H9 (cell line): Measurements from ENCODE around the gene C1orf116. TPM values are rescaled to one million over a fixed set of nuclear protein-coding genes. Genes with fewer than 3 reads are reported as not detected.

Source experiments
- DNase-seq: peaks from one replicate; pipeline ENCODE4 v3.0.0-alpha.2; 2017
- H2AFZ ChIP-seq: one replicate; pipeline ENCODE4 v1.6.1; 2013; ENCODE audit warnings: mild to moderate bottlenecking, low read length, control low read depth, moderate library complexity
- H2AK5ac ChIP-seq: 2 replicates; pipeline ENCODE4 v1.6.1; 2013; ENCODE audit warnings: low read length, control low read depth, mixed read lengths; ENCODE audit not compliant: insufficient read length
- H2BK120ac ChIP-seq: one replicate; pipeline ENCODE4 v1.6.1; 2013; ENCODE audit warnings: low read depth, mild to moderate bottlenecking, low read length, control low read depth, inconsistent platforms; ENCODE audit not compliant: poor library complexity, severe bottlenecking
- H2BK12ac ChIP-seq: 2 replicates; pipeline ENCODE4 v1.6.1; 2013; ENCODE audit warnings: low read length, control low read depth, mixed read lengths, low read depth; ENCODE audit not compliant: insufficient read length
- H2BK15ac ChIP-seq: 2 replicates; pipeline ENCODE4 v1.6.1; 2013; ENCODE audit warnings: low read depth, low read length, control low read depth
- H2BK20ac ChIP-seq: one replicate; pipeline ENCODE4 v1.6.1; 2013; ENCODE audit warnings: low read depth, mild to moderate bottlenecking, low read length, control low read depth, inconsistent platforms; ENCODE audit not compliant: poor library complexity, severe bottlenecking
- H2BK5ac ChIP-seq: 2 replicates; pipeline ENCODE4 v1.6.1; 2013; ENCODE audit warnings: low read length, control low read depth, mixed read lengths; ENCODE audit not compliant: insufficient read length
- H3K14ac ChIP-seq: 2 replicates; pipeline ENCODE4 v1.6.1; 2013; ENCODE audit warnings: low read length, control low read depth; ENCODE audit not compliant: insufficient read depth
- H3K18ac ChIP-seq: 2 replicates; pipeline ENCODE4 v1.6.1; 2013; ENCODE audit warnings: low read depth, mild to moderate bottlenecking, mixed read lengths, low read length, control low read depth; ENCODE audit not compliant: insufficient read length
- H3K23ac ChIP-seq: 2 replicates; pipeline ENCODE4 v1.6.1; 2013; ENCODE audit warnings: low read length, control low read depth, mixed read lengths, low read depth; ENCODE audit not compliant: insufficient read length
- H3K23me2 ChIP-seq: 2 replicates; pipeline ENCODE4 v1.6.1; 2013; ENCODE audit warnings: low read depth, mild to moderate bottlenecking, mixed read lengths, low read length, control low read depth; ENCODE audit not compliant: insufficient read length, poor library complexity, severe bottlenecking
- H3K27ac ChIP-seq: 2 replicates; pipeline ENCODE4 v1.5.1; 2013; ENCODE audit warnings: low read length, control low read depth, mixed read lengths, low read depth; ENCODE audit not compliant: insufficient read length
- H3K27me3 ChIP-seq: 2 replicates; pipeline ENCODE4 v1.6.1; 2013; ENCODE audit warnings: low read length, control low read depth, inconsistent platforms; ENCODE audit not compliant: insufficient read depth
- H3K4ac ChIP-seq: 2 replicates; pipeline ENCODE4 v1.6.1; 2013; ENCODE audit warnings: low read depth, mild to moderate bottlenecking, control low read depth, inconsistent platforms, low read length, moderate library complexity
- H3K4me1 ChIP-seq: 2 replicates; pipeline ENCODE4 v1.6.1; 2013; ENCODE audit warnings: low read length, control low read depth, inconsistent platforms; ENCODE audit not compliant: insufficient read depth
- H3K4me2 ChIP-seq: 2 replicates; pipeline ENCODE4 v1.6.1; 2013; ENCODE audit warnings: low read length, control low read depth, mixed read lengths; ENCODE audit not compliant: insufficient read length, insufficient read depth
- H3K56ac ChIP-seq: 2 replicates; pipeline ENCODE4 v1.6.1; 2013; ENCODE audit warnings: low read depth, mild to moderate bottlenecking, mixed read lengths, low read length, control low read depth; ENCODE audit not compliant: insufficient read length
- H3K79me1 ChIP-seq: 2 replicates; pipeline ENCODE4 v1.6.1; 2013; ENCODE audit warnings: low read depth, mild to moderate bottlenecking, moderate library complexity, low read length, control low read depth, inconsistent platforms; ENCODE audit not compliant: insufficient read depth, poor library complexity, severe bottlenecking
- H3K79me2 ChIP-seq: 2 replicates; pipeline ENCODE4 v1.6.1; 2013; ENCODE audit warnings: low read length, control low read depth, inconsistent platforms; ENCODE audit not compliant: insufficient read depth
- H3K9ac ChIP-seq: 2 replicates; pipeline ENCODE4 v1.6.1; 2013; ENCODE audit warnings: low read length, control low read depth, mixed read lengths; ENCODE audit not compliant: insufficient read length; ENCODE audit errors: extremely low read depth
- H3K9me3 ChIP-seq: one replicate; pipeline ENCODE4 v1.6.1; 2013; ENCODE audit warnings: low read depth, low read length, inconsistent platforms; ENCODE audit not compliant: control insufficient read depth
- H3T11ph ChIP-seq: one replicate; pipeline ENCODE4 v1.6.1; 2013; ENCODE audit warnings: mild to moderate bottlenecking, low read length, control low read depth, inconsistent platforms
- H4K20me1 ChIP-seq: one replicate; pipeline ENCODE4 v1.6.1; 2013; ENCODE audit not compliant: control insufficient read depth, insufficient read length, insufficient read depth
- H4K5ac ChIP-seq: 2 replicates; pipeline ENCODE4 v1.6.1; 2013; ENCODE audit warnings: low read depth, mild to moderate bottlenecking, mixed read lengths, low read length, control low read depth; ENCODE audit not compliant: insufficient read length
- H4K8ac ChIP-seq: replicated peaks from 2 replicates; pipeline ENCODE4 v1.6.1; 2013; ENCODE audit warnings: low read length, control low read depth, mixed read lengths, low read depth; ENCODE audit not compliant: insufficient read length
- H4K91ac ChIP-seq: 2 replicates; pipeline ENCODE4 v1.6.1; 2013; ENCODE audit warnings: low read depth, mild to moderate bottlenecking, moderate library complexity, mixed read lengths, low read length, control low read depth; ENCODE audit not compliant: insufficient read length
- H3K27ac Mint-ChIP-seq, 3 experiments: 2 replicates in 2 of 3; 3 replicates in 1 of 3; pipeline ENCODE4 v1.8.0; 2020 to 2021; ENCODE audit warnings: mixed read lengths in 3 of 3, mild to moderate bottlenecking in 1 of 3, moderate library complexity in 1 of 3
- H3K27me3 Mint-ChIP-seq: 2 replicates; pipeline ENCODE4 v1.8.0; 2021; ENCODE audit warnings: low read depth, mild to moderate bottlenecking, moderate library complexity, mixed read lengths
- H3K36me3 Mint-ChIP-seq, 3 experiments: 2 replicates in 2 of 3; 3 replicates in 1 of 3; pipeline ENCODE4 v1.8.0; 2020 to 2021; ENCODE audit warnings: low read depth in 3 of 3, mixed read lengths in 3 of 3; ENCODE audit not compliant: insufficient read depth in 1 of 3
- H3K4me1 Mint-ChIP-seq, 2 experiments: 2 replicates each; pipeline ENCODE4 v1.8.0; 2020; ENCODE audit warnings: mixed read lengths in 2 of 2
- H3K4me3 Mint-ChIP-seq, 2 experiments: 2 replicates in 1 of 2; 3 replicates in 1 of 2; pipeline ENCODE4 v1.8.0; 2020 to 2021; ENCODE audit warnings: mild to moderate bottlenecking in 2 of 2, mixed read lengths in 2 of 2, moderate library complexity in 1 of 2
- H3K9me3 Mint-ChIP-seq, 2 experiments: 2 replicates in 1 of 2; 3 replicates in 1 of 2; pipeline ENCODE4 v1.8.0; 2020; ENCODE audit warnings: mild to moderate bottlenecking in 2 of 2, mixed read lengths in 2 of 2, moderate library complexity in 1 of 2
- WGBS: extraction: QIAGEN DNeasy Blood & Tissue Kit; methylation state at CpG from one replicate; pipeline ENCODE4 v1.1.7; 2013; ENCODE audit warnings: missing lambda C conversion rate, low lambda C conversion rate, mixed read lengths; ENCODE audit not compliant: insufficient read length; ENCODE audit errors: extremely low coverage; 5-methylcytosine and 5-hydroxymethylcytosine counted together
- total RNA-seq: library from RNA; stranded (reverse); gene quantifications from 2 replicates; pipeline ENCODE4 v1.2.1, GENCODE V29; 2021
- TF ChIP-seq, protein P1 (sequence below): fragments of 200-600 bp; sonication (generic); conservative IDR thresholded peaks from 3 replicates; pipeline ENCODE4 v1.8.0; 2021; ENCODE audit warnings: antibody characterized with exemption, mild to moderate bottlenecking

Gene C1orf116
- total RNA-seq, 1 experiment from 2014 or later, result 0.48 TPM

DNA sequence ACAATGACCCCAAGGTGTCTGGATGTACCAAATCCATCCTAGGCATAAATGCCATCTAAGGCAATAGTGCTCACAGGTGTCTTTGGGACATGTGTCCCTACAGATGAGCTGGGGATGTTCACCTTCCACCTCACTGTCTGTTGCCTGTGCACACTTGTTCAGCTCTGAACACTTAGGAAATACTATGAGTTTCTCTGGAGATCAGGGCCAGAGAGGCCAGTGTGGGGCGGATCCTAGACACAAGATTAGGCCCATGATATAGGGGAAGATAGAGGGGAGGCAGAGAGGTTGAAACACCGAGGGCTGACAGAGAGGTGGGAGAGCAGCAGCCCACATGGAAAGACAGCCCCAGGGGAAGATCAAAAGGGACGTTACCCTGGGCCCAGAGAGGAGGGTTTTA, 25.6 kb downstream of the C1orf116 start:
- no peak overlapping the region for H3K4me2 ChIP-seq
- no peak overlapping the region for H4K91ac ChIP-seq
- H4K5ac ChIP-seq, result no peak overlapping the region
- H3K4ac ChIP-seq, result no peak overlapping the region
- no peak overlapping the region for H2BK120ac ChIP-seq
- H2BK5ac ChIP-seq, result no peak overlapping the region
- H3K9ac ChIP-seq, result no peak overlapping the region
- no peak overlapping the region for H4K8ac ChIP-seq
- H3K14ac ChIP-seq, result no peak overlapping the region
- no peaks in the 10 kb centered on the region for H3K9me3 ChIP-seq
- no peak overlapping the region for H3K56ac ChIP-seq
- H4K20me1 ChIP-seq, result no peaks in the 10 kb centered on the region
- no peaks in the 10 kb centered on the region for H3K23me2 ChIP-seq
- no peaks in the 10 kb centered on the region for H3K27me3 ChIP-seq
- no peak overlapping the region for H2AK5ac ChIP-seq
- H3K79me1 ChIP-seq, result no peaks in the 10 kb centered on the region
- H3K27ac Mint-ChIP-seq, result no peak overlapping the region; a peak in 1 of 7 replicates
- H3K79me2 ChIP-seq, result no peaks in the 10 kb centered on the region
- no peak overlapping the region for H2BK15ac ChIP-seq
- no peak overlapping the region for H3K18ac ChIP-seq
- no peak overlapping the region for H3T11ph ChIP-seq
- no peak overlapping the region for H3K4me3 Mint-ChIP-seq
- H3K23ac ChIP-seq, result no peak overlapping the region
- peaks cover 20 to 22% of the 10 kb centered on the region in 2 experiments for H3K4me1 Mint-ChIP-seq
- no peak overlapping the region for H3K27ac ChIP-seq
- H2AFZ ChIP-seq, result no peak overlapping the region
- no peaks in the 10 kb centered on the region for H3K4me1 ChIP-seq
- no CpG with 5 or more reads among the region's 3 CpGs for WGBS
- H2BK12ac ChIP-seq, result no peak overlapping the region
- peaks cover 8% of the 10 kb centered on the region for H3K27me3 Mint-ChIP-seq
- no peak for DNase-seq
- no peaks in the 10 kb centered on the region for H3K9me3 Mint-ChIP-seq
- no peak overlapping the region for H2BK20ac ChIP-seq
- TF ChIP-seq, protein P1, sequence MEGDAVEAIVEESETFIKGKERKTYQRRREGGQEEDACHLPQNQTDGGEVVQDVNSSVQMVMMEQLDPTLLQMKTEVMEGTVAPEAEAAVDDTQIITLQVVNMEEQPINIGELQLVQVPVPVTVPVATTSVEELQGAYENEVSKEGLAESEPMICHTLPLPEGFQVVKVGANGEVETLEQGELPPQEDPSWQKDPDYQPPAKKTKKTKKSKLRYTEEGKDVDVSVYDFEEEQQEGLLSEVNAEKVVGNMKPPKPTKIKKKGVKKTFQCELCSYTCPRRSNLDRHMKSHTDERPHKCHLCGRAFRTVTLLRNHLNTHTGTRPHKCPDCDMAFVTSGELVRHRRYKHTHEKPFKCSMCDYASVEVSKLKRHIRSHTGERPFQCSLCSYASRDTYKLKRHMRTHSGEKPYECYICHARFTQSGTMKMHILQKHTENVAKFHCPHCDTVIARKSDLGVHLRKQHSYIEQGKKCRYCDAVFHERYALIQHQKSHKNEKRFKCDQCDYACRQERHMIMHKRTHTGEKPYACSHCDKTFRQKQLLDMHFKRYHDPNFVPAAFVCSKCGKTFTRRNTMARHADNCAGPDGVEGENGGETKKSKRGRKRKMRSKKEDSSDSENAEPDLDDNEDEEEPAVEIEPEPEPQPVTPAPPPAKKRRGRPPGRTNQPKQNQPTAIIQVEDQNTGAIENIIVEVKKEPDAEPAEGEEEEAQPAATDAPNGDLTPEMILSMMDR, result no peak
- no peaks in the 10 kb centered on the region for H3K36me3 Mint-ChIP-seq
